Natural killer cell (primary cell): Measurements from ENCODE around the gene ARSB. TPM values are rescaled to one million over a fixed set of nuclear protein-coding genes. Genes with fewer than 3 reads are reported as not detected.

Experiments
- ATAC-seq, 3 donors: fragments of 150-1000 bp in 2 of 3; fragments of 200-7000 bp in 1 of 3; cut with Tn5 transposase; 1 replicate in 1 of 3; 2 replicates in 2 of 3; pipeline ENCODE4 v1.10.0; 2021; ENCODE audit warnings: mild to moderate bottlenecking in 2 of 3, moderate library complexity in 2 of 3
- DNase-seq, 2 donors: peaks; one replicate each; pipeline versions ENCODE4 v3.0.0 to v3.0.0-alpha.2; 2013 to 2021; ENCODE audit warnings: mixed read lengths in 1 of 2
- H3K27ac ChIP-seq: one replicate; pipeline ENCODE4 v1.5.1; 2013; ENCODE audit warnings: mild to moderate bottlenecking, low read length
- H3K27me3 ChIP-seq: one replicate; pipeline ENCODE4 v1.6.1; 2013; ENCODE audit warnings: low read length; ENCODE audit not compliant: control insufficient read depth, insufficient read depth
- H3K36me3 ChIP-seq: one replicate; pipeline ENCODE4 v1.6.1; 2013; ENCODE audit warnings: low read length; ENCODE audit not compliant: control insufficient read depth, insufficient read depth
- H3K4me1 ChIP-seq: one replicate; pipeline ENCODE4 v1.6.1; 2013; ENCODE audit warnings: low read length; ENCODE audit not compliant: control insufficient read depth, insufficient read depth
- H3K4me3 ChIP-seq: one replicate; pipeline ENCODE4 v1.5.1; 2013; ENCODE audit warnings: low read length
- H3K9me3 ChIP-seq: one replicate; pipeline ENCODE4 v1.6.1; 2013; ENCODE audit warnings: low read length; ENCODE audit not compliant: control insufficient read depth, insufficient read depth
- H3K27ac Mint-ChIP-seq, 2 donors: one replicate each; pipeline ENCODE4 v1.8.0; 2022; ENCODE audit warnings: mild to moderate bottlenecking in 2 of 2, mixed read lengths in 2 of 2, moderate library complexity in 1 of 2
- H3K27me3 Mint-ChIP-seq, 2 donors: one replicate each; pipeline ENCODE4 v1.8.0; 2022; ENCODE audit warnings: low read depth in 2 of 2, mixed read lengths in 2 of 2
- H3K36me3 Mint-ChIP-seq: one replicate; pipeline ENCODE4 v1.8.0; 2022; ENCODE audit warnings: mixed read lengths
- H3K4me1 Mint-ChIP-seq, 2 donors: one replicate each; pipeline ENCODE4 v1.8.0; 2022; ENCODE audit warnings: mixed read lengths in 2 of 2
- H3K4me3 Mint-ChIP-seq: one replicate; pipeline ENCODE4 v1.8.0; 2022; ENCODE audit warnings: mild to moderate bottlenecking, moderate library complexity, mixed read lengths
- H3K9me3 Mint-ChIP-seq, 2 donors: one replicate each; pipeline ENCODE4 v1.8.0; 2022; ENCODE audit warnings: mixed read lengths in 2 of 2
- CTCF ChIP-seq: fragments of 200-600 bp; IDR thresholded peaks from one replicate; pipeline ENCODE4 v1.8.0; 2022; ENCODE audit warnings: antibody characterized with exemption
- WGBS: methylation state at CpG from one replicate; pipeline ENCODE4 v1.1.7; 2013; ENCODE audit warnings: missing lambda C conversion rate; ENCODE audit not compliant: insufficient coverage; 5-methylcytosine and 5-hydroxymethylcytosine counted together
- intact Hi-C: fragments of 100-400 bp; cut with micrococcal nuclease; formaldehyde crosslinking; loops from one replicate; pipeline ENCODE4 v1.14.2; 2022
- total RNA-seq, 4 donors: library from RNA; stranded (reverse); fragments of 120-200 nt in 1 of 4; gene quantifications; one replicate each; pipeline versions ENCODE4 v1.2.3 to v1.2.4, GENCODE V29; 2013 to 2022

ARSB gene
- total RNA-seq, 3 donors from 2014 or later (not counting 1 experiment from before 2014, with no cell fraction given) = 8.6 to 12.8 (median 8.9) TPM

- Mint-ChIP-seq H3K9me3 (no peaks in the 10 kb centered on the region), H3K27ac (no peak overlapping the region), H3K4me3 (no peak overlapping the region), H3K27me3 (no peaks in the 10 kb centered on the region), H3K4me1 (peaks cover 5 to 6% of the 10 kb centered on the region in 2 donors), H3K36me3 (no peaks in the 10 kb centered on the region)
- Histone ChIP-seq H3K36me3 (no peaks in the 10 kb centered on the region), H3K27ac (no peak overlapping the region), H3K27me3 (no peaks in the 10 kb centered on the region), H3K4me3 (no peak overlapping the region), H3K4me1 (peaks cover 2% of the 10 kb centered on the region), H3K9me3 (no peaks in the 10 kb centered on the region)
- 25% methylated on average over 11 of the region's 13 CpGs for WGBS
- TF ChIP-seq CTCF = no peak
- ATAC-seq = peak in 1 of 3 donors; percentile 55
- intact Hi-C loops = no loop called here
- no peak for DNase-seq
These were observed 213.6 kb downstream of the ARSB start for GRCh38 chr5:78771260-78772205.

GRCh38 chr5:78768781-78769380, 216.2 kb downstream of the ARSB start:
- no peaks in the 10 kb centered on the region for H3K9me3 ChIP-seq
- H3K9me3 Mint-ChIP-seq = no peaks in the 10 kb centered on the region
- ATAC-seq (no peak), DNase-seq (no peak)
- no peak overlapping the region for H3K27ac ChIP-seq
- no peak overlapping the region for H3K27ac Mint-ChIP-seq
- H3K36me3 ChIP-seq = no peaks in the 10 kb centered on the region
- peaks cover 5 to 6% of the 10 kb centered on the region in 2 donors for H3K4me1 Mint-ChIP-seq
- no peak overlapping the region for H3K4me3 Mint-ChIP-seq
- no peaks in the 10 kb centered on the region for H3K27me3 ChIP-seq
- H3K4me1 ChIP-seq = peaks cover 2% of the 10 kb centered on the region
- no peaks in the 10 kb centered on the region for H3K36me3 Mint-ChIP-seq
- TF ChIP-seq CTCF = no peak
- H3K4me3 ChIP-seq = no peak overlapping the region
- intact Hi-C loops = no loop called here
- 92% methylated on average over 6 of the region's 7 CpGs for WGBS
- H3K27me3 Mint-ChIP-seq = no peaks in the 10 kb centered on the region

GRCh38 chr5:78766412-78766762, 218.7 kb downstream of the ARSB start:
- Mint-ChIP-seq H3K9me3 (no peaks in the 10 kb centered on the region), H3K4me3 (no peak overlapping the region), H3K27ac (no peak overlapping the region), H3K4me1 (no peaks in the 10 kb centered on the region), H3K27me3 (peaks cover 0 to 6% of the 10 kb centered on the region in 2 donors), H3K36me3 (no peaks in the 10 kb centered on the region)
- ATAC-seq (no peak), DNase-seq (no peak)
- intact Hi-C loops = no loop called here
- H3K9me3 ChIP-seq = no peaks in the 10 kb centered on the region
- no peaks in the 10 kb centered on the region for H3K27me3 ChIP-seq
- no peak overlapping the region for H3K4me3 ChIP-seq
- no peaks in the 10 kb centered on the region for H3K36me3 ChIP-seq
- H3K4me1 ChIP-seq = no peaks in the 10 kb centered on the region
- WGBS = 95% methylated on average over 5 of the region's 5 CpGs
- no peak overlapping the region for H3K27ac ChIP-seq
- no peak for TF ChIP-seq CTCF
